Kidney (tissue), 14 donors: ENCODE results near the gene KRT5. TPM values are rescaled to one million over a fixed set of nuclear protein-coding genes. Genes with fewer than 3 reads are reported as not detected.

ENCODE experiments used
- DNase-seq, 5 donors: peaks; one replicate each; pipeline ENCODE4 v3.0.0-alpha.2; 2013 to 2020
- FAIRE-seq: peaks from 2 replicates; lab custom pipeline; 2012; peaks lifted over from hg19 to GRCh38; lab: Jason Lieb, UNC
- H3K27ac ChIP-seq, 2 donors: one replicate each; pipeline ENCODE4 v1.7.0; 2013; ENCODE audit warnings: low read depth in 2 of 2, low read length in 2 of 2, inconsistent platforms in 1 of 2
- H3K27me3 ChIP-seq: one replicate; pipeline ENCODE4 v1.7.1; 2013; ENCODE audit warnings: low read length, inconsistent platforms; ENCODE audit not compliant: control insufficient read depth, insufficient read depth
- H3K36me3 ChIP-seq, 3 donors: one replicate each; pipeline versions ENCODE4 v1.7.0 to v1.7.1; 2013; ENCODE audit warnings: low read length in 3 of 3, control low read depth in 1 of 3, inconsistent platforms in 1 of 3; ENCODE audit not compliant: insufficient read depth in 3 of 3, control insufficient read depth in 2 of 3
- H3K4me1 ChIP-seq, 3 donors: one replicate each; pipeline versions ENCODE4 v1.7.0 to v1.7.1; 2013; ENCODE audit warnings: low read length in 3 of 3, inconsistent platforms in 1 of 3, low read depth in 1 of 3; ENCODE audit not compliant: control insufficient read depth in 2 of 3, insufficient read depth in 2 of 3
- H3K4me3 ChIP-seq, 3 donors: one replicate each; pipeline versions ENCODE4 v1.7.0 to v1.8.1; 2013; ENCODE audit warnings: low read length in 3 of 3, control low read depth in 1 of 3, inconsistent platforms in 1 of 3
- H3K9ac ChIP-seq, 3 donors: one replicate each; pipeline versions ENCODE4 v1.7.0 to v1.7.1; 2013; ENCODE audit warnings: low read length in 3 of 3, control low read depth in 1 of 3, inconsistent platforms in 1 of 3
- H3K9me3 ChIP-seq, 3 donors: one replicate each; pipeline versions ENCODE4 v1.7.0 to v1.7.1; 2013; ENCODE audit warnings: low read length in 3 of 3, control low read depth in 1 of 3, inconsistent platforms in 1 of 3; ENCODE audit not compliant: control insufficient read depth in 2 of 3, insufficient read depth in 1 of 3
- intact Hi-C: fragments of 100-400 bp; cut with DNase I; formaldehyde crosslinking; loops from one replicate; pipeline ENCODE4 v1.11.1; 2022
- polyA plus RNA-seq: library from polyadenylated mRNA; stranded (reverse); fragments of 350-450 nt; fragmentation: Illumina TruSeq; extraction: RNeasy Lipid Tissue Mini Kit (QIAGEN cat#74804); gene quantifications from one replicate; pipeline ENCODE4 v1.2.3, GENCODE V29; 2014; ENCODE audit warnings: low read depth, low replicate concordance; ENCODE audit not compliant: insufficient read depth
- total RNA-seq: library from RNA; stranded (reverse); fragmentation: NEBNext Ultra II Directional; extraction: Animal tissue kit (Norgen Biotek cat#: 25700); gene quantifications from one replicate; pipeline ENCODE4 v1.2.1, GENCODE V29; 2021
- TF ChIP-seq, protein P1 (sequence below): IDR thresholded peaks from 3 replicates; pipeline ENCODE4 v1.5.1; 2012; ENCODE audit warnings: mild to moderate bottlenecking, moderate library complexity, borderline replicate concordance; ENCODE audit not compliant: insufficient read depth; ENCODE audit errors: extremely low read depth
- donor health status: control.
- donor health status: control.
- donor health status: control.
- donor health status: control.
- donor health status: control.
- donor health status: DM: yes; HTN: yes; CAD: no.
- donor health status: Normal renal cell carcinoma (clear cell type).

KRT5 gene
- total and polyA plus RNA-seq, 2 donors from 2014 or later = 0.69 TPM; not detected in 1

DNA sequence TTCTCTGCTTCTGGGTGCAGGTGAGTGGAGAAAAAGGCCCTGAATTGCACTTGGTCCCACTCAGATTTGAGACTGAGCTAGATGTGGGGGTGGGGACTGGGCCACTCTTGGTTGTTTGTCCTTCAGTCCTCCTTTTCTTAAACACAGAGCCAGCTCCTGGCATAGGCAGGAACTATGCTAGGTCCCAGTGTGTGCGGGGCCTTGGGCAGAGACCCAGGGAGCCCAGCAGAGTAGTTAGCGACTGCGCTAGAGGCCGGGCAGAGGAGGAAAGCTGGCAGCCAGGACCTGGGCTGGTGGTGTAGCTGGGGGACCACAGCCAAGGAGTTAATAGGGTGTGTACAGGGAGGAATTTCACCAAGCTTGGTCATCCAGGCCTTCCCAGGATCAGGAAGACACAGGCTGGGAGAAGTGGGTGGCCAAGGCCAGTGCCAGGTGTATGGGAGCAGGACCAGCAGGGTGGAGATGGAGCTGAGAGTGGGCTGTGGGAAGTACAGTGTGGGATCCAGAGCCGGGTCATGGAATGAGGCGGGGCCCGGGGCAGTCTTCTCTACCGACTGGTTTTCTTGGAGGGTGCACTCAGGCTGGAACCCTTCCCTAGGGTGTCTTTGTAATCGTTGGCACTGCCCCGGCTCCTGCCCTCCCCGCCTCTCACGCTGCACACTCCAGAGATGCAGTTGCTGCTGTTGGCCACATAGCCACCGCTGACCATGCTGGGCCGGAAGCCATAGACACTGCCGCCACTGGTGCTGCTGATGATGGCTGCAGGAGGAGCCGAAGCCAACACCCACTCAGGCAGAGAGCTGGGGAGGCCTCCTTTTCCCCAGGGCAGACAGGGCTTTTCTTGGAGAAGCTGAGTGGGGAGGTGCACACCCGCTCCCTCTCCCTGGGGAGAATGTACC is 24.0 kb upstream of the KRT5 start:
- no peaks in the 10 kb centered on the region for H3K27me3 ChIP-seq
- TF ChIP-seq, protein P1, sequence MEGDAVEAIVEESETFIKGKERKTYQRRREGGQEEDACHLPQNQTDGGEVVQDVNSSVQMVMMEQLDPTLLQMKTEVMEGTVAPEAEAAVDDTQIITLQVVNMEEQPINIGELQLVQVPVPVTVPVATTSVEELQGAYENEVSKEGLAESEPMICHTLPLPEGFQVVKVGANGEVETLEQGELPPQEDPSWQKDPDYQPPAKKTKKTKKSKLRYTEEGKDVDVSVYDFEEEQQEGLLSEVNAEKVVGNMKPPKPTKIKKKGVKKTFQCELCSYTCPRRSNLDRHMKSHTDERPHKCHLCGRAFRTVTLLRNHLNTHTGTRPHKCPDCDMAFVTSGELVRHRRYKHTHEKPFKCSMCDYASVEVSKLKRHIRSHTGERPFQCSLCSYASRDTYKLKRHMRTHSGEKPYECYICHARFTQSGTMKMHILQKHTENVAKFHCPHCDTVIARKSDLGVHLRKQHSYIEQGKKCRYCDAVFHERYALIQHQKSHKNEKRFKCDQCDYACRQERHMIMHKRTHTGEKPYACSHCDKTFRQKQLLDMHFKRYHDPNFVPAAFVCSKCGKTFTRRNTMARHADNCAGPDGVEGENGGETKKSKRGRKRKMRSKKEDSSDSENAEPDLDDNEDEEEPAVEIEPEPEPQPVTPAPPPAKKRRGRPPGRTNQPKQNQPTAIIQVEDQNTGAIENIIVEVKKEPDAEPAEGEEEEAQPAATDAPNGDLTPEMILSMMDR = no peak
- intact Hi-C loops = no loop called here
- DNase-seq (no peak), FAIRE-seq (no peak)
- no peak overlapping the region for H3K9ac ChIP-seq
- H3K36me3 ChIP-seq = no peaks in the 10 kb centered on the region
- H3K9me3 ChIP-seq = no peaks in the 10 kb centered on the region
- H3K4me3 ChIP-seq = no peak overlapping the region
- H3K27ac ChIP-seq = no peak overlapping the region
- H3K4me1 ChIP-seq = no peaks in the 10 kb centered on the region

DNA sequence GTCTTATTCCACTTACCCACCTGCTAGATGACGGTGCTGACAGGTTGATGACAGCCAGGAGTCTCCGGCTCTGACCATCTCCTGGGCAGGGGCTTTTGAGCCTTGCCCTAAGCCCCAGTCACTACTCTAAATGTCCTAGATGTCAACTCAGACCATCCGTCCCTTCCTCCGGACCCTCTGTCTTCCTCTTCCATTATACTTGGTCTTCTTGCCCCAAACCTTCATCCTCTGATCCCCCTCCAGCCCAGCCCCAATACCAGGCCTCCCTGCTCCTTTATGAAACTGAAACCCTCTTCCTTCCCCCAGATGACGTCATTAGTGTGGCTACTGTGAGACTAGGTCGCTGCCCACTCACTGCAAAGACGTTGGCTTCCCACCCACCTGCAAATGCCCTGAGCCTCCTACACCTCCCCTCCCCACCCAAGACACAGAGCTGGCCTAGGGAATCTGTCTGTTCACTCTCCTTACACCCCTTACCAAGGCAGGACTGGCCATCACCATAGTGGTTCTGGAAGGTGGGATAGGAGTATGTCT is 22.7 kb upstream of the KRT5 start:
- FAIRE-seq = no peak
- DNase-seq = no peak

DNA sequence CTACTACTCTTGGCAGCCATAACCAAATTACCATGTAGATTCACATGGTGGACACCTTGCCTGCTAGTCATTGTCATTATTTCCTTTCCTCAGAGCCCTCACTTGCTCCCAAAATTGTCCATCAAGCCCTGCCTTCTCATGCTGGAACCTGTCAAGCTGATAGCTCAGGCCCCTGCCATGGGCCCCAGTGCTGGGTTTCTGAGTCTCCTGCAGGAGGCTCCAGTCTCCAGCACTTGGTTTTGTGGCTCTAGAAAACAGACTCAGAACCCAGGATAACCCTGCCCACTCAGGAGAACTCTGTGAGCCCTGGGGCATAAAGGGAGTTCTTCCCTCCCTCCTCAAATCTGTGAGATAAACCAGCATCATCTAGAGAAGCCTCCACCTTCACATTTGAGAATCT is 22.0 kb upstream of the KRT5 start:
- DNase-seq (no peak), FAIRE-seq (no peak)
- H3K4me3 ChIP-seq = no peak overlapping the region
- no peak overlapping the region for H3K9ac ChIP-seq
- H3K27me3 ChIP-seq = no peaks in the 10 kb centered on the region
- no peaks in the 10 kb centered on the region for H3K36me3 ChIP-seq
- TF ChIP-seq, protein P1 = no peak
- H3K27ac ChIP-seq = no peak overlapping the region
- intact Hi-C loops = no loop called here
- H3K9me3 ChIP-seq = no peaks in the 10 kb centered on the region
- no peaks in the 10 kb centered on the region for H3K4me1 ChIP-seq

More for the DNA sequence above, 22.7 kb upstream of the KRT5 start:
- intact Hi-C loops = no loop called here
- Histone ChIP-seq H3K27ac (no peak overlapping the region), H3K4me3 (no peak overlapping the region), H3K27me3 (no peaks in the 10 kb centered on the region), H3K9me3 (no peaks in the 10 kb centered on the region), H3K36me3 (no peaks in the 10 kb centered on the region), H3K4me1 (no peaks in the 10 kb centered on the region), H3K9ac (no peak overlapping the region)
- TF ChIP-seq, protein P1 = no peak
